ENCODE results near the gene TACC2.
"Not testable (repeated sequence)": the region's sequence is repeated elsewhere in the genome, so short reads cannot be mapped to it uniquely, and the experiment has no call there.

- not testable (repeated sequence) for TF ChIP-seq CTCF (IDR thresholded peaks at IDR 0.05 in 4 of 5, conservative IDR thresholded peaks at IDR 0.05 in 1 of 5); POLR2A (IDR thresholded peaks at IDR 0.05)
These were observed 214.2 kb downstream of the TACC2 start for GRCh38 chr10:122203180-122203579.

Data from gastrocnemius medialis (tissue), 4 donors.